SK-N-SH (cell line): ENCODE results near the gene PDIA4.

Experiments
- CTCF ChIP-seq: fragments of 200-600 bp; sonication (generic); IDR thresholded peaks from 2 replicates; pipeline ENCODE4 v1.6.1; 2017; ENCODE audit warnings: antibody characterized with exemption, mild to moderate bottlenecking, moderate library complexity
- FOXM1 ChIP-seq: IDR thresholded peaks from 2 replicates; pipeline ENCODE4 v1.4.0; 2012; ENCODE audit warnings: low read depth, mild to moderate bottlenecking
- IRF3 ChIP-seq: fragments of 150-350 bp; IDR thresholded peaks from 2 replicates; pipeline ENCODE4 v1.6.1; 2016; ENCODE audit warnings: mild to moderate bottlenecking, low read depth, low read length
- NFIC ChIP-seq: IDR thresholded peaks from 2 replicates; pipeline ENCODE4 v1.4.0; 2012; ENCODE audit warnings: borderline replicate concordance
- PBX3 ChIP-seq: IDR thresholded peaks from 2 replicates; pipeline ENCODE4; 2012
- POLR2AphosphoS5 ChIP-seq: IDR thresholded peaks from 2 replicates; pipeline ENCODE4 v1.6.1; 2012; ENCODE audit warnings: low read depth, low read length
- RFX5 ChIP-seq: IDR thresholded peaks from 2 replicates; pipeline ENCODE4 v1.6.1; 2012; ENCODE audit warnings: mild to moderate bottlenecking, improper control_type of control experiment, low read length
- USF2 ChIP-seq: fragments of 150-350 bp; IDR thresholded peaks from 2 replicates; pipeline ENCODE4 v1.6.1; 2017; ENCODE audit warnings: antibody characterized with exemption, low read length, low read depth, borderline replicate concordance

GRCh38 chr7:149009527-149009926, 18.8 kb downstream of the PDIA4 start:
- TF ChIP-seq USF2 (no peak), CTCF (no peak), RFX5 (no peak), POLR2AphosphoS5 (no peak), NFIC (no peak), IRF3 (no peak), FOXM1 (no peak), PBX3 (no peak)
